ENCODE results near the gene SLC30A1. TPM values are rescaled to one million over a fixed set of nuclear protein-coding genes. Genes with fewer than 3 reads are reported as not detected.

SLC30A1 gene
- total RNA-seq, 1 donor from 2014 or later = 19.2 TPM

DNA sequence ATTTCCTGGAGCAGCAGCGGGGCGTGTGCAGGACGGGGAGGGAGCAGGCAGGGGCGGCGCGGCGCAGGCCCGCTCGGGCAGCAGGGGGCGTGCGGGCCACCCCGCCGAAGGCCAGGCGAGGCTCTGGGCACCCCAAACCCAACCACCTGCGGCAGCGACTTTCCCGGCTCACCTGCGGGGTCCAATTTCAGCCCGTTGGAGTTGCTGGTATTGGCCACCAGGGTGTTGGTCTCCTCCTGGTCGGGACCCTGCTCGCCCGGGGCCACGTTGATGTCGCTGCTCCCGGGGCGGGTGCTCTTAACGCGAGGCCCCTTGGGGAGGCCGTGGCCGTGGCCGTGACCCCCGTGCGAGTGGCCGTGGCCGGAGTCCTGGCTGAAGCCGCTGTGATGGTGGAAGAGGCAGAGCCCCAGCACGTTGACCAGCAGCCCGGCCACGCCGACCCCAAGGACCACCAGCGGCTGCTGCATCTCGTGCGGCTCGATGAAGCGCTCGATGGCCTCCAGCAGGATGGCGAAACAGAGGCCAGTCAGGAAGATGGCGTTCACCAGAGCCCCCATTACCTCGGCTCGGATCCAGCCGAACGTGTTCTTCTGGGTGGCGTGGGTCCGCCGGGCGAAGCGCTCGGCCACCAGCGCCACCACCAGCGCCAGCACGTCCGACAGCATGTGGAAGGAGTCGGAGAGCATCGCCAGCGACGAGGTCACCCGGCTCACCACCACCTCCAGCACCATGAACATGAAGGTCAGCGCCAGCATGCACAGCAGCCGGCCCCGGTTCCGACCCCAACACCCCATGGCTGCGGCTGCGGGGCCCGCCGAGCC is 932 bp downstream of the SLC30A1 start:
- peaks cover 57% of the 10 kb centered on the region for H3K4me1 ChIP-seq
- H3K36me3 ChIP-seq = peaks cover 0 to 6% of the 10 kb centered on the region in 2 donors

GRCh38 chr1:211577277-211577818 is 1.6 kb downstream of the SLC30A1 start:
- intact Hi-C loops (cut with DNase I) = loop anchor here (5.0 kb wide), 2 partner anchors 40 to 75 kb away; no protein-coding TSS in a partner anchor

More for the DNA sequence above, 932 bp downstream of the SLC30A1 start:
- intact Hi-C loops (cut with DNase I) = loop anchor here (5.0 kb wide), 2 partner anchors 39 to 74 kb away; no protein-coding TSS in a partner anchor
- peak in 1 of 2 donors; percentile 92 for DNase-seq (ENCODE audit: extremely low spot score in 2 of 2)
- H3K27ac ChIP-seq = peak overlapping the region; percentile 94
- H3K4me3 ChIP-seq = peak overlapping the region; percentile 59 to 78
- H3K27me3 ChIP-seq = no peaks in the 10 kb centered on the region
- no peaks in the 10 kb centered on the region for H3K9me3 ChIP-seq
- TF ChIP-seq POLR2A (IDR thresholded peaks at IDR 0.05) = no peak
- peak; percentile 37 to 84 (median 77) for TF ChIP-seq CTCF (IDR thresholded peaks at IDR 0.05)
- peak in 1 of 2 donors; percentile 66 for TF ChIP-seq POLR2AphosphoS5 (IDR thresholded peaks at IDR 0.05; ENCODE audit: insufficient read depth in 1 of 2, low read depth in 1 of 2)

GRCh38 chr1:211576717-211577116 is 2.2 kb downstream of the SLC30A1 start:
- intact Hi-C loops (cut with DNase I) = loop anchor here (5.0 kb wide), 2 partner anchors 41 to 76 kb away; no protein-coding TSS in a partner anchor
- Histone ChIP-seq H3K4me3 (peak overlapping the region; percentile 59 to 78), H3K27me3 (no peaks in the 10 kb centered on the region), H3K36me3 (peaks cover 0 to 6% of the 10 kb centered on the region in 2 donors), H3K9me3 (no peaks in the 10 kb centered on the region), H3K4me1 (peaks cover 48% of the 10 kb centered on the region), H3K27ac (no peak overlapping the region)
- DNase-seq (ENCODE audit: extremely low spot score in 2 of 2) = no peak
- TF ChIP-seq POLR2AphosphoS5 (IDR thresholded peaks at IDR 0.05; ENCODE audit: insufficient read depth in 1 of 2, low read depth in 1 of 2) (no peak), POLR2A (IDR thresholded peaks at IDR 0.05) (no peak), CTCF (IDR thresholded peaks at IDR 0.05) (no peak)

More at GRCh38 chr1:211577277-211577818, 1.6 kb downstream of the SLC30A1 start:
- TF ChIP-seq CTCF (IDR thresholded peaks at IDR 0.05) (no peak), POLR2AphosphoS5 (IDR thresholded peaks at IDR 0.05; ENCODE audit: insufficient read depth in 1 of 2, low read depth in 1 of 2) (peak in 1 of 2 donors; percentile 5), POLR2A (IDR thresholded peaks at IDR 0.05) (no peak)
- no peaks in the 10 kb centered on the region for H3K27me3 ChIP-seq
- DNase-seq (ENCODE audit: extremely low spot score in 2 of 2) = no peak
- peak overlapping the region; percentile 59 to 78 for H3K4me3 ChIP-seq
- peak overlapping the region; percentile 94 for H3K27ac ChIP-seq
- H3K9me3 ChIP-seq = no peaks in the 10 kb centered on the region
- H3K36me3 ChIP-seq = peaks cover 0 to 6% of the 10 kb centered on the region in 2 donors
- H3K4me1 ChIP-seq = peaks cover 54% of the 10 kb centered on the region

- DNase-seq (ENCODE audit: extremely low spot score in 2 of 2) = no peak
- peaks cover 30% of the 10 kb centered on the region for H3K4me1 ChIP-seq
Observed at GRCh38 chr1:211574705-211575104, 4.3 kb downstream of the SLC30A1 start.

More at GRCh38 chr1:211574705-211575104, 4.3 kb downstream of the SLC30A1 start:
- intact Hi-C loops (cut with DNase I) = loop anchor here (5.0 kb wide), 2 partner anchors 43 to 78 kb away; no protein-coding TSS in a partner anchor
- peaks cover 0 to 6% of the 10 kb centered on the region in 2 donors for H3K36me3 ChIP-seq
- H3K4me3 ChIP-seq = no peak overlapping the region
- no peak overlapping the region for H3K27ac ChIP-seq
- no peaks in the 10 kb centered on the region for H3K9me3 ChIP-seq
- H3K27me3 ChIP-seq = no peaks in the 10 kb centered on the region
- TF ChIP-seq POLR2AphosphoS5 (IDR thresholded peaks at IDR 0.05; ENCODE audit: insufficient read depth in 1 of 2, low read depth in 1 of 2) (no peak), POLR2A (IDR thresholded peaks at IDR 0.05) (no peak), CTCF (IDR thresholded peaks at IDR 0.05) (no peak)
